Small intestine (tissue), 7 donors: Measurements from ENCODE around the gene ABCC4. TPM values are rescaled to one million over a fixed set of nuclear protein-coding genes. Genes with fewer than 3 reads are reported as not detected.

Experiments used
- DNase-seq, 2 donors: peaks; one replicate each; pipeline versions ENCODE4 v3.0.0 to v3.0.0-alpha.2; 2013
- FAIRE-seq: peaks from 2 replicates; lab custom pipeline; 2012; peaks lifted over from hg19 to GRCh38; lab: Jason Lieb, UNC
- H3K27ac ChIP-seq, 3 donors: one replicate each; pipeline ENCODE4 v1.5.1; 2013; ENCODE audit warnings: low read length in 2 of 3, mild to moderate bottlenecking in 2 of 3, control low read depth in 1 of 3, inconsistent platforms in 1 of 3, low read depth in 1 of 3, moderate library complexity in 1 of 3
- H3K27me3 ChIP-seq, 3 donors: one replicate each; pipeline ENCODE4 v1.6.1; 2013; ENCODE audit warnings: low read length in 3 of 3, inconsistent platforms in 1 of 3; ENCODE audit not compliant: control insufficient read depth in 3 of 3, insufficient read depth in 3 of 3
- H3K36me3 ChIP-seq, 3 donors: one replicate each; pipeline ENCODE4 v1.6.1; 2013; ENCODE audit warnings: low read length in 3 of 3, inconsistent platforms in 1 of 3, low read depth in 1 of 3, mild to moderate bottlenecking in 1 of 3, moderate library complexity in 1 of 3; ENCODE audit not compliant: control insufficient read depth in 3 of 3, insufficient read depth in 2 of 3
- H3K4me1 ChIP-seq, 3 donors: one replicate each; pipeline ENCODE4 v1.6.1; 2013; ENCODE audit warnings: low read length in 2 of 3, inconsistent platforms in 1 of 3, low read depth in 1 of 3, mild to moderate bottlenecking in 1 of 3, moderate library complexity in 1 of 3; ENCODE audit not compliant: control insufficient read depth in 3 of 3, insufficient read depth in 2 of 3
- H3K4me3 ChIP-seq, 3 donors: one replicate each; pipeline ENCODE4 v1.5.1; 2013; ENCODE audit warnings: low read length in 3 of 3, control low read depth in 1 of 3, inconsistent platforms in 1 of 3, low read depth in 1 of 3, mild to moderate bottlenecking in 1 of 3, moderate library complexity in 1 of 3
- H3K9me3 ChIP-seq, 2 donors: one replicate each; pipeline ENCODE4 v1.6.1; 2013; ENCODE audit warnings: low read depth in 1 of 2, low read length in 1 of 2; ENCODE audit not compliant: control insufficient read depth in 2 of 2, insufficient read depth in 1 of 2
- WGBS, 3 donors: extraction: QIAGEN DNeasy Blood & Tissue Kit; methylation state at CpG; one replicate each; pipeline ENCODE4 v1.1.7; 2013; 5-methylcytosine and 5-hydroxymethylcytosine counted together
- polyA plus RNA-seq, 4 donors: library from polyadenylated mRNA; stranded (reverse) in 3 of 4; unstranded in 1 of 4; fragments of 200-250 nt in 3 of 4; fragments of 120-200 nt in 1 of 4; gene quantifications; one replicate each; pipeline versions ENCODE4 v1.2.1 to v1.2.3, GENCODE V29; 2013
- donor health status: healthy with polysubstance abuse.
- donor health status: control.
- donor health status: control.
- donor health status: Bipolar disorder and iron deficiency.
- donor health status: healthy.

ABCC4 gene
- polyA plus RNA-seq, 4 donors = 0.67 to 14.7 (median 4.7) TPM

DNA sequence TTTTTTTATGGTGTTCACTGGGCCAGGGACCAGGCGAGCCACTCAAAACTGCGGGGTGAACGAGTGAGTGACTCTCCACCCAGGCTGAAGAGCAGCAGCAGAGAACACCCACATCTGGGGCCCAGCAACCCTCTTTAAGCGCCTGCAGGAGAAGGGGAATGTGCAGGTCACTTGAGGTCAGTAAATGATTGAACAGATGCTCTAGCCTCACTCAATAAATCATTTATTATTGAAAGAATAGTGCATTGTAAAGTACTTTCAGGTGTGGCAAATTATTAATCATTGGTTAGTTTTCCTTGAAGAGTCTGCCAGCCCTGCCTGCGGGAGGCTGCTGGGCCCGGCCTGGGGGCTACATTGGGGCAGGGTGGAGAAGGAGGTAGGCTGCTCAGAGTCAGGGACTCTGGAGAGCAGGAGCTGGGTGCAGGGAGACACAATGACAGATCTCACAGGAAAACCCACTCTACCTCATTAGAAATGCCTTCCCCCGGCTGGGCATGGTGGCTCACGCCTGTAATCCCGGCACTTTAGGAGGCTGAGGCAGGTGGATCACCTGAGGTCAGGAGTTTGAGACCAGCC is 42.5 kb downstream of the ABCC4 start:
- H3K4me1 ChIP-seq = peaks cover 5 to 18% (median 5%) of the 10 kb centered on the region in 3 donors
- DNase-seq (peak; percentile 69 to 77), FAIRE-seq (no peak)
- H3K27me3 ChIP-seq = no peaks in the 10 kb centered on the region
- no peaks in the 10 kb centered on the region for H3K36me3 ChIP-seq
- peaks cover 0 to 9% of the 10 kb centered on the region in 2 donors for H3K9me3 ChIP-seq
- WGBS, 3 donors = 31 to 66% (median 34%) methylated on average over 9 of the region's 9 CpGs
- no peak overlapping the region for H3K4me3 ChIP-seq
- peak overlapping the region in 1 of 3 donors; percentile 73 for H3K27ac ChIP-seq

DNA sequence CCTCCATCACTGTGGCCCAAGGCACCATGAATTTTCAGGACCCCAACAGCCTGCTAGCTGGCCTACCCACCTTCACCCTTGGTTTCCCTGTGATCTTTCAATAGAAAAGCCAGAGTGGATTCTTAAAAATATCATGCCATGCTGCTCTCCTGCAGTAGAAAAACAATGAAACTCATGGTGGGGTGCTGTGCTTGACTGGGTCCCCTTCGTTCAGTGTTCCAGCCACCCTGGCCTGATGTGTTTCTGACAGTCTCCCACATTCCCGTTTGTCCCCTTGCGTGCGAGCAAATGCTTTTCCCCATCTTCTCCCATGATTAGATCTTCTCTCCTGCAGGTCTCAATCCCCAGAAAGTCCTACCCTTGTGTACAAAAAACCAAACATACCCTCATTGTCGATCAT is 43.2 kb downstream of the ABCC4 start:
- peaks cover 0 to 9% of the 10 kb centered on the region in 2 donors for H3K9me3 ChIP-seq
- WGBS, 3 donors = 76 to 88% (median 86%) methylated on average over 5 of the region's 5 CpGs

DNA sequence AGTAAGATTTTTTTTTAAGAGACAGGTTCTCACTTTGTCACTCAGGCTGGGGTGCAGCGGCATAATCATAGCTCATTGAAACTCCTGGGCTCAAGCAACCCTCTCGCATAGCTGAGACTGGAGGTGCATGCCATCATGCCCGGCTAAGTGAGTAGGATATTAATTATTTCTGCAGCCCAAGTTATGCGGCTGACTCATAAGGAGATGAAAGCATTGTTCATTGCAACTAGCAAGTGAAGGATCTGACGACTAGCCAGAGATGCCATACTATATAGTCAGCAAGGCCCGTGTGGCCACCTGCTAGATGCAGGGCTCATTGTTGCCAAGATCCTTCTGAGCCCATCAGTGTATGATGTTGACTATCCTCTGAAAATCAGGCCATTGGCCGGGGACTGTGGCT is 45.2 kb downstream of the ABCC4 start:
- whole genome bisulfite sequencing, 3 donors = 75 to 86% (median 82%) methylated on average over 7 of the region's 7 CpGs
- no peaks in the 10 kb centered on the region for H3K36me3 ChIP-seq
- no peak for DNase-seq
- FAIRE-seq = no peak
- H3K27ac ChIP-seq = no peak overlapping the region
- H3K9me3 ChIP-seq = peaks cover 0 to 9% of the 10 kb centered on the region in 2 donors
- no peak overlapping the region for H3K4me3 ChIP-seq
- no peaks in the 10 kb centered on the region for H3K27me3 ChIP-seq
- peaks cover 0 to 17% (median 7%) of the 10 kb centered on the region in 3 donors for H3K4me1 ChIP-seq

More for the DNA sequence above, 43.2 kb downstream of the ABCC4 start:
- H3K27me3 ChIP-seq = no peaks in the 10 kb centered on the region
- no peak overlapping the region for H3K27ac ChIP-seq
- no peak for DNase-seq
- no peaks in the 10 kb centered on the region for H3K36me3 ChIP-seq
- H3K4me3 ChIP-seq = no peak overlapping the region
- FAIRE-seq = no peak
- peaks cover 5 to 18% (median 6%) of the 10 kb centered on the region in 3 donors for H3K4me1 ChIP-seq

DNA sequence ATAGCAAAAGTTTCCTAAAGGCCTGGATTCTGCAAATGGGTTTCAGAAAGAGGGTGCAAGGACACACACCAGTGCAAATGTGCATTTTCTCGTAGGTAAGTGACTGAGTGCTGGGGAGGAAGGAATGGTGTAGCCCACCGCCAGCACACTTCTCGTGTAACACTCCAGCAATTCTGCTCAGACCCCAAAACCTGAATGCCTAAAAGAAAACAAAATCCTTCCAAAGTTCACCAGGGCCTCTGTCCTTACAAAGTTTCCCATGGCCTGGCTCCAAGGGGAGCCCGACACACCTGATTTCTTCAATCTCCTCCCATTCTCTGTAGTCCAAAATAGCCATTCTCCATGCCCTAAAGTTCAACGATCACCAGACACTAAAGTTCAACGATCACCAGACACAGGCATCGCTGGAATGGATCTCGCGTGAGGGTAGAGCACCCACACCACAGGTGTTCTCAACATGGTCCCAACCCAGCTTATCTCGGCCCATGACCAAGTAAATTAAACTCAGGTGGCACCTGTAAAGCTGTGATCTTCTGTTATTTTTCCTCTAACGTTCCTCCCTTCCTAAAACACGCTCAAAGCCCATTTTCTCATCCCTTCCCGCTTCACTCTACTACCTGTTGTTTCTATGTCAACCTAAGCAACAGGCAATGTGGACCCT is 46.0 kb downstream of the ABCC4 start:
- H3K4me1 ChIP-seq = peaks cover 0 to 10% (median 7%) of the 10 kb centered on the region in 3 donors

DNA sequence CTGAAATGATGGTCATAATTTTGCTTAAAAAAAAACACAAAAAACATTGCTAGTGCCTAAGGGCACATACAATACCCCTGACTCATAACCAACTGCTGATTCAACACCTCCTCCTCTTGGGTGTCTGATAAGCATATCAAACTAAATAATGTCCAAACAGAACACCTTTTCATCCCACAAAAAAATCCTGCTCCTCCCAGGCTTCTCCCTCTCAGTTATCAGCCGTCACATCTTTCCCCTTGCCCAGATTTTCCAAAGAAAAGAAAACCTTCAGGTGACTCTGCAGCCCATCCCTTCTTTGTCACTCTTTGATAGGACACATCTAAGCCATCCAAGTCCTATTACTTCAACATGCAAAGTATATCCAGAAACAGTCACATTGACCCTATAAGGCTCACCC is 46.9 kb downstream of the ABCC4 start:
- peaks cover 0 to 6% (median 6%) of the 10 kb centered on the region in 3 donors for H3K4me1 ChIP-seq
- no peaks in the 10 kb centered on the region for H3K27me3 ChIP-seq
- FAIRE-seq (no peak), DNase-seq (no peak)
- H3K36me3 ChIP-seq = no peaks in the 10 kb centered on the region
- H3K4me3 ChIP-seq = no peak overlapping the region
- H3K9me3 ChIP-seq = peaks cover 0 to 9% of the 10 kb centered on the region in 2 donors
- no peak overlapping the region for H3K27ac ChIP-seq
- WGBS, 3 donors = 26 to 78% (median 40%) methylated on average over 1 of the region's 1 CpG

More for the DNA sequence above, 46.0 kb downstream of the ABCC4 start:
- DNase-seq (peak in 1 of 2 donors; percentile 25), FAIRE-seq (no peak)
- H3K36me3 ChIP-seq = no peaks in the 10 kb centered on the region
- H3K27me3 ChIP-seq = no peaks in the 10 kb centered on the region
- H3K27ac ChIP-seq = no peak overlapping the region
- peaks cover 0 to 9% of the 10 kb centered on the region in 2 donors for H3K9me3 ChIP-seq
- no peak overlapping the region for H3K4me3 ChIP-seq
- 52 to 78% (median 68%) methylated on average over 13 of the region's 13 CpGs for WGBS, 3 donors

DNA sequence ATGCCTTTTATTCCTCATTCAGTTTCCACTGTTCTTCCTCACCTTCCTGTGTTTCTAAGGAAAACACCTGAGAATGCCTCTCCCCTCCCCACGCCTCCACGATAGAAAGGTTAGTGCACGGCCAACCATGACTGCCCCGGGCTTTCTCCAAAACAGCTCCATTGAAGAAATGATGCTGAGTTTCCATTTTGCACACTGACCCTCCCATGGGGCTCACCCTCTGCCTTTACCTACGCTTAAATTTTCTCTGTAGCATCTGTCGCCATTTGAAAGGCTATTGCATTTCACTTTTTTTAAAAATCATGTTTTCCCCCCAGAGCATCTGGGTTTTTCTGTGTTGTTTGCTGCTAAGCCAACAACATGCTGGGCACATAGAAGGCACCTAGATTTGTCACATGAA is 48.2 kb downstream of the ABCC4 start:
- no peak overlapping the region for H3K27ac ChIP-seq
- H3K9me3 ChIP-seq = peaks cover 0 to 4% of the 10 kb centered on the region in 2 donors
- H3K4me1 ChIP-seq = peaks cover 0 to 4% (median 0%) of the 10 kb centered on the region in 3 donors
- H3K4me3 ChIP-seq = no peak overlapping the region
- DNase-seq (no peak), FAIRE-seq (no peak)
- H3K27me3 ChIP-seq = no peaks in the 10 kb centered on the region
- H3K36me3 ChIP-seq = no peaks in the 10 kb centered on the region
- WGBS, 3 donors = 89 to 95% (median 91%) methylated on average over 6 of the region's 6 CpGs

DNA sequence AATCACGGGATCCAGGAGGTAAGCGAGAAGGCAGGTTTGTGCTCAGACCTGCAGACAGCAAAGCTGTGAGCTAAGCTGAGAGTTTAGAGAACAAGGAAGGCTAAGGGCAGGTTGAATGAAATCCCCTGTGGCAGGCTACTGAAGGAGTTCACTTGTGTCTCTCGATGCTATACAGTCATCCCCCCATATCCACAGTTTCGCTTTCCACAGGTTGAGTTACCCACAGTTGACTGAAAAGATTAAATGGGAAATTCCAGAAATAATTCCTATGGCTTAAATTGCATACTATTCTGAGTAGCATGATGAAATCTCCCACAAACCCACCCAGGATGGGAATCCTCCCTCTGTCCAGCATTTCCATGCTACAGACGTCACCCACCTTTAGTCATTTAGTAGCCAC is 49.6 kb downstream of the ABCC4 start:
- FAIRE-seq (no peak), DNase-seq (no peak)
- Histone ChIP-seq H3K36me3 (peaks cover 0 to 5% (median 0%) of the 10 kb centered on the region in 3 donors), H3K27me3 (no peaks in the 10 kb centered on the region), H3K4me3 (no peak overlapping the region), H3K27ac (no peak overlapping the region), H3K9me3 (no peaks in the 10 kb centered on the region), H3K4me1 (peaks cover 0 to 4% (median 0%) of the 10 kb centered on the region in 3 donors)
- 80 to 89% (median 86%) methylated on average over 5 of the region's 5 CpGs for WGBS, 3 donors

DNA sequence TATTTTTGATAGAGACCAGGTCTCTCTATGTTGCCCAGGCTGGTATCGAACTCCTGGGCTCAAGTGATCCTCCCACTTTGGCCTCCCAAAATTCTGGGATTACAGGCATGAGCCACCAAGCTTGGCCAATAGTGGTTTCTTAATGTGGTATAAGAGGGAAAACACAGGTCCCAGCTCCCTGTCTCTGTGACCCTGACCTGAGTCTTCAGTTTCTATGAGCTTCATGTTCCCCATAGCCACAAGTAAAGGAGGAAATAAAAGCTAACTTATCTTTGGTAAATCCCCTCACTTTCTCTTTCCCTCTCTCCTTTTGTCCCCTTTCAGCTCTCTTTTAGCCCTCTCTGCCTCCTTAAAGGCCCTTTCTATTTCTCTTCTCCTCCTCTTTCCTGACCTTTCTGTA is 50.3 kb downstream of the ABCC4 start:
- peaks cover 0 to 8% (median 0%) of the 10 kb centered on the region in 3 donors for H3K36me3 ChIP-seq
- no peak overlapping the region for H3K4me3 ChIP-seq
- H3K27ac ChIP-seq = no peak overlapping the region
- no peak for DNase-seq
- FAIRE-seq = no peak
- H3K9me3 ChIP-seq = no peaks in the 10 kb centered on the region
- no peaks in the 10 kb centered on the region for H3K27me3 ChIP-seq
- H3K4me1 ChIP-seq = peaks cover 0 to 4% (median 0%) of the 10 kb centered on the region in 3 donors
- WGBS, 3 donors = 88 to 100% (median 94%) methylated on average over 1 of the region's 1 CpG
